GM21526 (cell line): Measurements from ENCODE around the gene RNASE4.

Experiments
- ATAC-seq: cut with Tn5 transposase; IDR thresholded peaks from one replicate; pipeline ENCODE4 v1.9.1; 2021; ENCODE audit warnings: moderate library complexity; ENCODE audit not compliant: unreplicated experiment, low FRiP score

RNASE4 gene

DNA sequence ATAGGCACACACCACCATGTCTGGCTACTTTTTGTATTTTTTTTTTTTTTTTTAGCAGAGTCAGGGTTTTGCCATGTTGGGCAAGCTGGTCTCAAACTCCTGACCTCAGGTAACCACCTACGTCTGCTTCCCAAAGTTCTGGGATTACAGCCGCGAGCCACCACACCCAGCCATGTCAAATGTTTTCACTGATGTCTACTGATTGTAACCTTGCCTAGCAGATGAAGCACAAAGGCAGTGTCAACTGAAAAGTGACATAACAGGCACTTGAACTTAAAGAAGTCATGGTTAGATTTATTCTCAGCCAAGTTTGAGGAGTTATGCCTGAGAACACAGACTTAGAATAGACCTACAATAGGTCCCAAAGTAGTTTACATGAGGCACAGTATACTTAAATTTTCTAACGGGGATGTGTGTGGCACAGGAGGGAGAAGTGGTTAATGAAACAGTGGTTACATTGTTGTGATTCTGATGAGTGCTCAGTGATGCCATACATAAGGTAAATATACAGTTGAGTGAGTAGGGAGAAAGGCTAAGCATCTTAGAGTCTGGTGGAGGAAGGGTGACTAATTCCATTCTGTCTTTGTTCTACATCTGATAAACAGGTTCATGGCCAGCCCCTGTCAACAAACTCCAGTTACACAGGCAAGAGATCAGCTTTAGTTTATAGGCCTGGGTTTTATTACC, 12.6 kb upstream of the RNASE4 start:
- ATAC-seq: no peak

DNA sequence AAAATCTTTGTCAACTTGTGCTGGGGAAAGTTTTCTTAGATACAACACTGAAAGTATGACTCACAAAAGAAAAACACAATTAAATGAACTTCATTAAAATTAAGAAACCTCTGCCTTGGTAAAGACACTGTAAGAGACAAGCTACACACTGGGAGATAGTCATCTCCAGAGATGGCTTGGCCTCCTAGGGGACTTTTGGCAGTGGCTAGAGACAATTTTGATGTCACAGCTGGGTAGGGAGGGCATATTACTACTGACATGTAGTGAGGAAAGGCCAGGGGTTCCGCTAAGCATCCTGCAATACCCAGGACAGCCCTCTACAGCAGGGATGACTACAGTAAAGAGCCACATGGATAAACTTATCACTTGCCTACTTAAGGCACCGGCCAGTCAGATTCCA, 8.7 kb upstream of the RNASE4 start:
- ATAC-seq: no peak

DNA sequence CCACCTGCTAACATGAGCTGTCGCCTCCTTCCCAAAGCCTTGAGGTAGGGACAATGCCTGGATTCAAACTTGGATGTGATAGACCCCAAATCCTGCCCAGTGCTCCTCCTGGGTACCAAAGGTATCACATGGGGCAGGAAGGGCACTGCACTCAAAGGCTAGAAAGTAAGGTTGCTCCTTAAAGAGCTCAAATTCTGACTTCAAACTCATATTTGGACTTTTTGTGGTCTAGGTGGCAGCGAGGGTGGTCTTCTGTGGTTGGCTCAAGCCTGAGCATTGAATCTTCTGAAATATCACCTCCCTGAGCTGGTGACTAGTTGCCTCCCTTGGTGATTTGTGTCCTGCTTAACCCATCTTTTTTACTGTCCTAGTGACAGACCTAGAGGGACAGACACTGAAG, 8.3 kb upstream of the RNASE4 start:
- ATAC-seq: no peak

DNA sequence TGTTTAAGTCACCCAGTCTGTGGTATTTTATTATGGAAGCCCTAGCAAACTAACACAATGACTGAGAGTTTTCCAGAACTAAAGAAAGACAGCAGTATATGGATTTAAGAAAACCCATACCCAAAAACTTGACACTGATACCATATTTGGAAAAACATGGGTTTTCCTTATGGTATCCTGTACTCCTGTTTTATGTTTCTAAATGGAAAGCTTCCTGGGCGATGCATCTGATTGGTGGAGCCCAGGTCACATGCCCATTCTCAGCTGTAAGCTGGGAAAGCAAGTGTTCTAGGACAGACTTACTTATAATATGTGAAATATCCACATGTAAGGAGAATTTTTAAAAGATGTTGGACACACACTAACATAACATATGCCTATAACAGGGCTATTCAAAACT, 4.5 kb upstream of the RNASE4 start:
- ATAC-seq: no peak

DNA sequence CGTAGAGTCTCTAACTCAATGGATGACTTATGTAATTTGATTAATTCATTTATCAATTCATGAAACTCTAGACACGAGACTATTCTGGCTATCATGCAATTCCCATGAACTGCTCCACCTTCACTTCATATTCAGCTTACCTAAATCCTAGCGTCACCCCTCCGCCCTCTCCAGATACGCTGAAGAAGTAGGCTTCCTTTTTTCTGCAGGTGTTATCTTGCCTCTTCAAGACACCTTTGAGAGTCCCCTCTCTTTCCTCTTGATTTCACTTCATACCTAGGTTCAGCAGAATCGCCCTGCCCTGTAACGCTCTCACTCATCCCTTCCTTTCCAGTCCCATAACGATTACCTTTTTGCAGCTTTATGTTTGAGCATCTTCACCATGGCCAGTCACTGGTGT, 4.0 kb upstream of the RNASE4 start:
- no peak for ATAC-seq

DNA sequence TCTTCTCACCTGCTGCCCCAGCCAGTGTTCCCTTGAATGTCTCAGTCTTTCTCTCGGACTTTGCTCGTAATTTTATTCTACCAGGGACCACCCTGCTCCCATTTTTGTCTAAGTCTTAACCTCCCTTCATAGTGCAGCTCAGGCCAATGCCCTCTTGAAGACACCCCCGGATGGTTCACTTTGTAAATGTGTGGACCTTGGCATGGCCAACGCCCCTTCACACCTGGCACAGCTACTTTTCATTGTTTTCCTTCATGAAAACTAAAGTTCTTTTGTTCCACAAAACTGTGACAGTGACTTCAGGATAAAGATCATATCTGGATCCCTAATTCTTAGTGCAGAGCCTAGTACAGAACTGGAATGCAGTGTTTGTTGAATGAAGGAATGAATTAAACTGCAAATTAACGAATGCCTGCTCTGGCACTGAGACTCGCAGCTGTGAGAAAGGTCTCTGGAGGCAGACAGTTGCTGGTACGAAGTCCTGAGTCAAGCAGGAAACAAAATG, 3.5 kb upstream of the RNASE4 start:
- peak; percentile 28 for ATAC-seq

DNA sequence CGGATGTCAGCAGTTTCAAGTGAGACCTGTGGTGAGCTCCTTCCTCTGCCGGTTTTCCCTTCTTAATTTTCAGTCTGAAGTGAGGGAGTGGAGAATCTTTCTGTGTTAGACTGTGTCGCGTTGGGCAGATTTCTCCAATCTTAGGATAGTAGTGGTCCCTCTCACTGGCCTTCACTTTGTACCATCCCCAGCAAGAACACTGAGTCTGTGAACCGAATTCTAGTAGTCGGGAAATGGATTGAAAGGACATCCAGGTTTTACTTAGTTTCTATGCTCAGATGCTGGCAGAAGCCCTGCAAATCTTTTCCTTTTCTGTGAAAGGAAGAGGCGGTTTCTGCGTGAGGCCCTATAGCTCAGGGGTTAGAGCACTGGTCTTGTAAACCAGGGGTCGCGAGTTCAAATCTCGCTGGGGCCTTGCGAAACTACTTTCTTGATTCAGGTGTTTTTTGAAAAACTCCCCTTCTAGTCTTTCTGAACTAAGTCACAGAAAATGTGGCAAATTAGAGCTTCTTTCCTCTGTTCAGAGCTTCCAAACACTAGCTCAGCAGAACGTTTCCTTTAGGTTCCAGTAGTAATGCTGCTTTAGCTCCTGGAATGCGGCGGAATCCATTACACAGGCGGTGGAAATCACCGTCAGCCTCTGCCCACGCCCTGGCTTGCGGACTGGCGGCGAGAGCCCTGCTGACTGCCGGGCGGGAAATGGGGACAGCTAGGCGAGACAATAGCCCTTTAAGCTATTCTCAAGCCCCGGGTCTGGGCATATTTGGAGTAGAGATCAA, 2.8 kb upstream of the RNASE4 start:
- peak; percentile 22 for ATAC-seq

DNA sequence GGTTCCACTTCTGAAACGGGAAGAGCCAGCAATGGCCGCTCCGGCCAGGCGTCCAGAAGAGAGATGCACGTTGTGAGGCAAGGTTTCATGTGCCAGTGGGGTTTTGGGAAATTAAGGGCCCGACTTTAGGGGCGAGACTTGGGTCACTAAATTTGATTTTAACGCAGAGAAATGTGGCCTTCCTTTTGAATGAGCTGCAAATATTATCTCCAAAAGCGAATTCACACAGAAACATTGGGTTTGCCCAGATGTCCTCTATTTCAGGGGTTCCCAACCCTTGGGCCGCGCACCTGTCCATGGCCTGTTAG, 2.3 kb upstream of the RNASE4 start:
- ATAC-seq: no peak

DNA sequence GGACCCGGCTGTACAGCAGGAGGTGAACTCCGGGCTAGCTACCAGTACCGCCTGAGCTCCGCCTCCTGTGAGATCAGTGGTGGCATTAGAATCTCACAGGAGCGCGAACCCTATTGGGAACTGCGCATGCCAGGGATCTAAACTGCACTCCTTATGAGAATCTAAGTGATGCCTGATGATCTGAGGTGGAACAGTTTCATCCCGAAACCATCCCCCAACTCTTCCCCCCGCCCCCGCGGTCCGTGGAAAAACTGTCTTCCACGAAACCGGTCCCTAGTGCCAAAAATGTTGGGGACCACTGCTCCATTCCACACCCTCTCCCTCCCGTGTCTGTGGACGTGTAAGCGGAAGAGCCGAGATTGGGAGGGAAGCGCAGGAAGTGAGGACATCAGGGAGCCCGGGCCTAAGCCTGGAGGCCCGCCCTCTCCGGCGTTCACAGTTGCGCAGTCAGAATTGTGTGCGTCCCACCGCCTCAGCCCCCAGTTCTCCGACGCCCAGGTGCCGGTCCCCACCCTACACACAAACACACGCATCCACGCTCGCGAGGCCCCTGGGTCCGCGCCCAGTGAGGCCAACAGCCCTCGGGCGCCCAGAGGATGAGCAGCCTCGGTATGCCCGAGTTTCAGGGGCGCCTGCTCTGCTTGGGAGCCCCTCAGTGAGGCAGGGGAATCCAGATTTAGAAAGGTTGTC, 1.8 kb upstream of the RNASE4 start:
- ATAC-seq: peak; percentile 54

DNA sequence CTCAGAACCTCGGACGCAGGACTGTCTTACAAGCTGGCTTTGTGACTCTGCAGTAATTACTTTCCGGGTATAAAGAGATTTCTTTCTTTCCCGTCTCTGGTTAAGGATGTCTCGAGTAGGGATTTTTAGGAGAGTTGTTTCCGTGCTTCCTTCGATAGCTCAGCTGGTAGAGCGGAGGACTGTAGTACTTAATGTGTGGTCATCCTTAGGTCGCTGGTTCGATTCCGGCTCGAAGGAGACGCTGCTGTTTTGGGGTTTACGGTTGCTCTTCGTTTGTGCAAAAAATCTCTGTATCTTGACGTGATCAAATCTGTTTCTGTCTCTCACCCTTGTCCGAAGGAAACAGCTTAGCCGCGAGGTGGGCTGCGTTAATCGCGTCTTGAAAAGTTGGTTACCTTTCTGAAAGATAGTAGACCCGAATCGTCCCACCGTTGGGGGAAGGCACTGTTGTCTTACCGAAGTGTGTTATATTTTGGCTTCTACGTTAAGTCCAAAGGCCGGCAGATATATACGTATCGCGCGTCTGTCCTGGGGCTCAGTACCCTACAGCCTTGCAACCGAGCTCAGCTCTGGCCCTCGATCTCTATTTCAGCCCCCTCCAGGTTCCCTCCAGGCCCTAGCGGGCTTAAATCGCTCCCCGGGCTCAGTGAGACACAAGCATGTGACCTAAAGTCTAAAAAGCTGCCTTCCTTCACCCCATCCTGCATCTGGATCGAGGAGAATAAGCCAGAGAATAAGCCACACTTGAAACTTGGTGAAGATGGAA, 1.1 kb upstream of the RNASE4 start:
- peak; percentile 27 for ATAC-seq

DNA sequence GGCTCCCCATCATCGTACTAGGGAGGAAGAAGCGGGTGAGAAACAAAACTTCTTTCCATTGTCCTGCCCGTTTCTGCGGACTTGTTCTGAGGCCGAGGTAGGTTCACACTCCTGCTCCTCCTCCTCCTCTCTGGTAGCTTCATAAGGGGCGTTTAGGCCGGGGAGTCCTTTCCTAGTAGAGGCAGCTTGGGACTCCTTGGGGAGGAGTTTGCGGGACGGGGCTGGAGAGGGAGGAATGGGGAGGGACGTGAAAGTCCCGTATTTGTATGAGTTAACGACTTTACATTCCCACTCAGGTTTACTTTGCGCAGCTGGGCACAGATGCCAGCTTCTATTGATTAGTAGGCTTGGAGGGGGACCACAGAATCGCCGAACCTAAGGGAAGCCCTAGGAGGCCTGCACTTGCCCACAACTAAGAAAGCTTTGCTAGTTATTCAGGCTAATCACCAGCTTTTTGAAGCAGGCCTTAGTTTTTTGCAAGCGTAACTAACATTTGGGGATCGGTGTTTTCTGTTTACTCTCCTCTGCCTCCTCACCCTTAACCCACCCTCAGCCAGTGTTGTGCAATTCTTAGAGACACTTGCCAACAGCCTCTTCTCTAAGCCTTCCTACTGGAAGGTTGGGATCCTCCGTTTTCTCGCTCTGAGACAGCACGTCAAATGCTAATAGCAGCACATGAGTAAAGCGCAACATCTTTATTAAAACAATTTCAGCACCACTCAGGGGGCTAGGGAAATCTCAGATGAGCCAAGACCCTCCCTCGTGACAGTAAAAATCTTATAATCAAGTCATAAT, 499 bp downstream of the RNASE4 start:
- ATAC-seq: no peak

DNA sequence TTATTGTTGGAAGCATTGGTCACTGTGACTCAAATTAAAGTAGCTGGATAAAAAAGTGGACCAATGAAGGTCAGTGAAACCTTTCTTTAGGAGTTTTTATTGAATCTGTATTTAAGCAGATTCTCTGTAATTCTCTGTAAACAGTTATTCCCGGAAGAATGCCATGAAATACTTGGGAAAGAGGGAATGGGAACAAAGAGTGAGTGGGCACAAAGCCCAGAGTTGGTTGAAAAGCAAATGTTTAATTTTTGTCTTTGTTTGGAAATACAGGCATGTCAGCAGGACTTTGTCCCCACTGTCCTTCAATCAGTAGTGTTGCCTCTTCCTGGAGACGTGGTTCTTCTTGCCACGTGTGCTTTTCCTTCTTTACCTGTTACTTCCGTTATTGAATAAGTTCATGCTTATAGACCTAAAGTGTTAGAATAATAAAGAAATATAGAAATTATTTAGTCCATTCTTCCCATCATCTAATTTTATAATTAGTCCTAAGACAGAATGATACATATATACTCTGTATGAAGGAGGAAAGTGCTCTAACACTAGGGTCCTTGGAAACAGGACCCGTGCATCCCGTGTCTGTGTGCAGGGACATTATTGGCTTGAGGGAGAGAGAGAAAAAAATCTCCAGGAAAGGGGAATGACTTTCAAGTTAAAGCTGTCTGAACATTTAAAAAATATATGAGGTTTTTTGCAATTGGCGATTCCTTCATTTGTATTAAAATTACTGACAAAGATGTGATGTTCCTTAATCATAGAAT, 2.2 kb downstream of the RNASE4 start:
- ATAC-seq: no peak

DNA sequence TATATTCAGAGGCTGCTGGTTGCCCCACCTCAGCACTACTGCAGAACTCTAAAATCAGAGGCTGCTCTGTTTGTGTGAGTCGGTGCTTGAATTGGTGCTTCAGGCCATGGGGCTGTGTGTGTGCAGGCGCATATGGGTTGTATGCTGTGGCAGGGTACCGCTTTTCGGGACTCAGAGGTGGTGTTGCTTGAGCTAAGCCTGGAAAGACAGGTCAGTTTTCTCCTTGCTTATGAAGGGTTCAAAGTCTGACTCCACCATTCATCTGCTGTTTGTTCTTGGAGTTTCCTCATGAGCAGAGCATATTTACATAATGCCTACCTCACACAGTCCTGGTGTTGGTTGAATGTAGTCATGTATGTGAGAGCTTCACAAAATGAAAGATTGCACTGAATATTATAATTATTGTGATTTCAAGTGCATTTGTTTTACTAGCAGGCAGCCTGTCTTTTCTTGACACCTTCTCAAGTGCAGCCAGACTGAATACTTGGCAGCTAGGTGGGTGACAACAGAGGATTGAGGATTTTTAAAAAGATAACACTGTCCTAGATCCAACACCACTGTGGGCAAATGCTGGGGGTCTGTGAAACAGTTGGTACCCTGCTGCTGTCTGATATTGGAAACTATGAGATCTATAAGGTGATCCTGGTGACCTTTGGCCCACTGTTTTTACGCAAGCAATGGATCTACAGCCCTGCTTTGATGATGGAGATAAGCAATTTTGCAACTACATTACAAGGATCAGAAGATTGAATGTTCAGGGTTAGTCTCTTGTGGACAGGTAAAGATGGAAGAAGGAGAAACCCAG, 3.2 kb downstream of the RNASE4 start:
- ATAC-seq: no peak

DNA sequence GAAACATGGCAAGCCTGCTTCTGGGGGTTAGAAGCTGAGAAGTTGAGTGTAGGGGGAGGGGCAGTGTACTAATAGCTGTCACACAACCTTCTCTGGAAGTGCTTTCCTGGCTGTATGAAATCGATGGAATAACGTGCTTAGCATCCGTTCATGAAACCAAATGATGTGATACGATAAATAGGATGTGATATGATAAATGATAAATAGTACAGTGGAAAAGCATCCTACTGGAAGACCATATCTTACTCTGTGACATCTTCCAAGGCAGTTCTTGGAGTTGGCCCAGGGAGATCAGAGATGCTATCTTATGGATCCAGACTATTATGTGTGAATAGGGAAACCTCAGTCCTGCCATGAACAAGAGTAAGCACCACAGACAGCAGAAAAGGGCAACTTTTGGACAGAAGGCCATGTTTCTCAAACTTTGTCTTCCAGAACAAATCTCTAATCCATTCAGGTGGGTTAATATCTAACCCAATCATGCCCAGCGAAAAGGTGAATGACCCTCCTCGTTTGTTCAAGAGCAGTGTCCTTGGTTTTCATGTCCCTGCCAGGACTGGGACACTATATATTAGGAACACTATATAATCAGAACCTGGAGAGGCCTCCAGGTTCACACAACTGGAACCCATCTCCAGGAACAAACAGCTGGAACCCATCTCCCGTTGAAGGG, 3.9 kb downstream of the RNASE4 start, which contains the start of gene ANG:
TSS of gene ANG (plus strand) at position 598 of the 673 bp plus-strand sequence. CDS start 4,801 bp downstream, outside the sequence.
- no peak for ATAC-seq

DNA sequence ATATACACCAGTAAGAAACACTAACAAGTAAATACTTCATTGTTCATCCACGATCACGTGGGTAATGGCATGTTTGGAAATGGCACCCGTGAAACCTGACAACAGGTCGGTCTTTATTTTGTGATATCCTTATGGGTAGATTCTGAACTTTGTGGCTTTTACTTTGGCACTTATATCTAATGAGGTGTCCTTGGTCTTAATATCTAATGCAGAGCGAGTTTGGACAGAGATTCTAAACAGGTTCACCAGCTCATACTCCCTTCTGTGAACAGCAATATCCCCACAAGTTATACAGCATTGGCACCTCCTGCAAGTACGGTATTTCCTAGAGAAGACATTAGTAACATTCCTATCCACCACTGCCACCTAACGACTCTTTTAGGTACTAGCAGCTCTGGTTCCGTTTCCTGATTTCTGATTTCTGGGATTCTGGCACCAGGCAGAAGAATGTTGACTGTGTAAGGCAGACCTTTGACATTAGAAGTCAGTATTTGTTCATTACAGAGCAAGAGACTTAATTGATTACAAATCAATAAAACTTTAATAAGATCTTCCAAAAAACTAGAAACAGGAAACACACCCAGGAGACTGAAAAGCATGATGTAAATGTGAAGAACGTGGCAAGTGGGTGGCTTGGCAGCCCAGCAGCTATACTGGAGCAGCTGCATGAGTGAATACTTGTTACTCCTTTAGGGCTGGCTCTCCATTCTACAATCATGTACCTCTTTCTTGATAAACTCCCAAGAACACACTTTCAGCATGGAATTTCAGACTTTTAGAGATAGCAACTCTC, 6.7 kb downstream of the RNASE4 start:
- no peak for ATAC-seq

DNA sequence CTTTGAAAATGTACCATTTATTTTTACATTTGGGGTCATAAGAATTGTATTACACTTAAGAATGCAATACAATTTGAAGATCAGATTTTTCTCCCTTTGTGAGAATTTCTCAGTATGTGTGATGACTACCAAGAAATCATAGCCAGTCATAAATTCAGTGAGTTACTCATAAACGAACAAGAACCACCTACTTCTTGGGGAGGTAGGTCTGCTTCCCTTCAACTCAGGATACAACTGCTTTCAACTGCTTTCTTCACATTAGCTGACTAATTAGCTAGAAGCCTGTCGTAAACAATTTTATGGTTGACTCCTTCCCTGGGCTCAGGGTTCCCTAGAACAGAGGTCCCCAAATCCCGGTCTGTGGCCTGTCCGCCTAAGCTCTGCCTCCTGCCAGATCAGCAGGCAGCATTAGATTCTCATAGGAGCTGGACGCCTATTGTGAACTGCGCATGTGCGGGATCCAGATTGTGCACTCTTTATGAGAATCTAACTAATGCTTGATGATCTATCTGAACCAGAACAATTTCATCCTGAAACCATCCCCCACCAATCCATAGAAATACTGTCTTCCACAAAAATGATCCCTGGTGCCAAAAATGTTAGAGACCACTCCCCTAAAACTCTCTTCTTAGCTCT, 7.9 kb downstream of the RNASE4 start:
- no peak for ATAC-seq

DNA sequence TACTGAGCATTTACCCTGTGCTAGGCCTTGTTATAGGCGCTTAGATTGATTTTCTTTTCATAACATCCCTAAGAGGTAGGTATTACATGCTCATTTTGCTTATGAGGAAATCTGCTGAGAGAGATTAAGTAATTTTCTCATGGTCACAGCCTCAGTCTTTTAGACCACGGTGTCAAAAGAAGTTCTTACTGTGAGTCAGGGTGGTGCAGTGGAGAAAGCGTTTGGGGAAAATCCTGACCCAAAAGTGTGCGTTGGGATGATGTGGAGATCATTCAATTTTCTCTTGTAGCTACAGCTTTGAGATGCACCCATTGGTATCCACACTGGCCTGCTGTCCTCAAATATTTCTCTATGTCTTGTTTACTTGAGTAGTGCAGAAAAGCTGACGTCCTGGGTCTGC, 12.4 kb downstream of the RNASE4 start:
- ATAC-seq: no peak
